ENCODE results near the gene DRC7. TPM values are rescaled to one million over a fixed set of nuclear protein-coding genes. Genes with fewer than 3 reads are reported as not detected.

DRC7 gene
- total and polyA plus RNA-seq, 9 of the 15 experiments (the other 6 are each of a cell fraction or from before 2014, with no cell fraction given): 0.04 to 0.33 (median 0.12) TPM; not detected in 3

- no peak overlapping the region for H3K4me3 ChIP-seq
- 0 out of 5 replicates have a peak, but pooled peaks cover 0 to 5% of the 10 kb centered on the region in 2 experiments for H3K27me3 ChIP-seq (ENCODE audit: control insufficient read depth in 2 of 2, insufficient read depth in 2 of 2, low read length in 2 of 2)
- no peak overlapping the region for H3K27ac ChIP-seq (ENCODE audit: extremely low read depth, low read depth, low read length)
- ChIA-PET CTCF (ENCODE audit: low intra/inter-chr PET ratio) (interaction anchor here (2.0 to 2.3 kb wide), 2 partner anchors 58 to 75 kb away, joined by 9 to 13 read pairs; no protein-coding TSS in a partner anchor), POLR2A (interaction anchor here (1.5 to 1.6 kb wide), 2 partner anchors 10 kb away, joined by 4 to 7 read pairs; no protein-coding TSS in a partner anchor)
- FAIRE-seq (no peak), DNase-seq (ENCODE audit: extremely low read depth in 1 of 4, low spot score in 3 of 4) (no peak), ATAC-seq (no peak)
- H3K4me2 ChIP-seq (ENCODE audit: insufficient read depth, low read length): no peak overlapping the region
- H3K36me3 ChIP-seq (ENCODE audit: control insufficient read depth, insufficient read depth, low read length): no peaks in the 10 kb centered on the region
- intact Hi-C loops (cut with micrococcal nuclease): loop anchor here (2.0 to 10.0 kb wide), 2 partner anchors 59 to 233 kb away; no protein-coding TSS in a partner anchor
- no peaks in the 10 kb centered on the region for H3K9me3 ChIP-seq (replicated peaks; ENCODE audit: control insufficient read depth, insufficient read depth, low read depth, low read length)
- no peaks in the 10 kb centered on the region for H3K9me1 ChIP-seq (ENCODE audit: control insufficient read depth, insufficient read depth, low read length)
- H3K79me2 ChIP-seq (ENCODE audit: control insufficient read depth, insufficient read depth, low read length): no peaks in the 10 kb centered on the region
- peak; percentile 72 for TF ChIP-seq NFIC (IDR thresholded peaks at IDR 0.05)
- TF ChIP-seq NFRKB (IDR thresholded peaks at IDR 0.05; ENCODE audit: low read depth): no peak
- TF ChIP-seq USF1 (CRISPR knock-in tag; IDR thresholded peaks at IDR 0.05): peak; percentile 48
- no peak for TF ChIP-seq NFXL1 (CRISPR knock-in tag; IDR thresholded peaks at IDR 0.05)
- peak; percentile 55; the same call in 1 of the 2 replicates for TF ChIP-seq BCOR (IDR thresholded peaks at IDR 0.05)
- peak; percentile 56 for TF ChIP-seq USF2 (CRISPR knock-in tag; IDR thresholded peaks at IDR 0.05)
- TF ChIP-seq TFE3 (CRISPR knock-in tag; IDR thresholded peaks at IDR 0.05): peak; percentile 25
- no peak for TF ChIP-seq GATAD2A (IDR thresholded peaks at IDR 0.05)
- no peak for TF ChIP-seq ZNF395 (CRISPR knock-in tag; IDR thresholded peaks at IDR 0.05)
- TF ChIP-seq CBX2 (IDR thresholded peaks at IDR 0.05; ENCODE audit: insufficient read depth, low read length, poor library complexity, severe bottlenecking): no peak
- TF ChIP-seq RBM25 (IDR thresholded peaks at IDR 0.05; ENCODE audit: low read depth, low read length, severe bottlenecking): peak; percentile 36
- peak; percentile 92 for TF ChIP-seq ZKSCAN1 (IDR thresholded peaks at IDR 0.05; ENCODE audit: low read depth, low read length)
- 0 out of 2 replicates have a peak, but pooled peaks have one; percentile 38 for TF ChIP-seq HDAC2 (IDR thresholded peaks at IDR 0.05)
- TF ChIP-seq HSF4 (CRISPR knock-in tag; IDR thresholded peaks at IDR 0.05; ENCODE audit: borderline replicate concordance): no peak
- no peak for TF ChIP-seq MAFF (IDR thresholded peaks at IDR 0.05; ENCODE audit: low read length)
- peak; percentile 13 to 32; a peak in 1 of 4 replicates for TF ChIP-seq KDM1A (IDR thresholded peaks at IDR 0.05)
- TF ChIP-seq DLX4 (CRISPR knock-in tag; IDR thresholded peaks at IDR 0.05): no peak
- no TSS peak for BruUV-seq (replicated peaks)
- 64% methylated on average over 20 of the region's 20 CpGs for WGBS (ENCODE audit: insufficient coverage, low coverage, missing lambda C conversion rate)
- no peak overlapping the region for H3K9ac ChIP-seq (ENCODE audit: insufficient read depth in 1 of 2, low read depth in 2 of 2, low read length in 2 of 2)
- H4K20me1 ChIP-seq (replicated peaks; ENCODE audit: control insufficient read depth, insufficient read depth, low read length): no peaks in the 10 kb centered on the region
- H3K4me1 ChIP-seq (replicated peaks in 1 of 2; ENCODE audit: control insufficient read depth in 2 of 2, insufficient read depth in 2 of 2, low read length in 2 of 2): peaks cover 5 to 19% of the 10 kb centered on the region in 2 experiments; a peak in 4 of 5 replicates
- in situ Hi-C loops (cut with MboI): no loop called here
- H2AFZ ChIP-seq (ENCODE audit: low read depth, low read length): no peak overlapping the region
Observed at GRCh38 chr16:57661936-57662906, 32.4 kb upstream of the DRC7 start.
